Measurements from ENCODE around the gene ANKRD40.
A peak's percentile ranks its signal among the peaks of the same experiment; 100 is the strongest.
"Not testable (repeated sequence)": the region's sequence is repeated elsewhere in the genome, so short reads cannot be mapped to it uniquely, and the experiment has no call there.

The ANKRD40 gene

DNA sequence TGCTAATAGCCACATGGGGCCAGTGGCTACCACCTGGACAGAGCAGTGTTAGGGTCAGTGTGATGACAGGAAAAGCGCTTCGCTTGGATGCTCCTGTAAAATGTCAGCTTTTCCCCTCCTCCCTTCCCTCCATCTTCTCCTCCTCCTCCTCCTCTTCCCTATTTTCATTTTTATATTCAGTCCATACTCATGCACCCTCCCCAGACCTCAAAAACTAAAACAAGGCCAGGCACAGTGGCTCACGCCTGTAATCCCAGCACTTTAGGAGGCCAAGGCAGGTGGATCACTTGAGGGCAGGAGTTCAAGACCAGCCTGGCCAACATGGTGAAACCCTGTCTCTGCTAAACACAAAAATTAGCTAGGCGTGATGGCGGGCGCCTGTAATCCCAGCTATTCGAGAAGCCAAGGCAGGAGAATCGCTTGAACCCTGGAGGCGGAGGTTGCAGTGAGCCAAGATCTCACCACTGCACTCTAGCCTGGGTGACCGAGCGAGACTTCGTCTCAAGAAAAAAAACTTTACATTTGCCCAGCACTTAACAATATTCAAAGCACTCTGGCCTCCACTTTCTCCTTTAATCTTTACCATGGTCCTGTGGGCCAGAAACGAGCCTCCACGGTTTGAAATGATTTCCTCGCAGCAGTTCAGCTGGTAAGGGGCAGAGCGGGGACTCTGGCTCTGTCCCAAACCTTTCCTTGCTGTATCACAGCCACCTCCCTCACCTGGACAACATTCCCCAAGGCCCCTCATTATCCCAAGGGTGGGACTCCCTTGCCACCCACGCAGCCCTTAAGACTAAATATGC, 21.8 kb downstream of the ANKRD40 start:
- DNase-seq = no peak

DNA sequence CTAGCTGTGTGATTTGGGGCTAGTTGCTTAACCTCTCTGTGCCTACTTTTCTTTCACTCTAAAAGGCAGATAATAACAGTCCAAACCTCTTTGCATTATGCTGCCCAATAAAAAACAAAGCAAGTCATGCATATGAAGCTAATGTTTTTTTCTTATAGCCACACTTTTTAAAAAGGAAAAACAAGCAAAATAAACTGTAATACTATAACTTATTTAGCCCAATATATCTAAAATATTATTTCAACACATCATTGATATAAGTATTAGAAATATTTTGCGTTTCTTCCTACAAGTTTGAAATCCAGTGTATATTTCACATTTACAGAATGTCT, 22.4 kb downstream of the ANKRD40 start:
- DNase-seq = no peak

DNA sequence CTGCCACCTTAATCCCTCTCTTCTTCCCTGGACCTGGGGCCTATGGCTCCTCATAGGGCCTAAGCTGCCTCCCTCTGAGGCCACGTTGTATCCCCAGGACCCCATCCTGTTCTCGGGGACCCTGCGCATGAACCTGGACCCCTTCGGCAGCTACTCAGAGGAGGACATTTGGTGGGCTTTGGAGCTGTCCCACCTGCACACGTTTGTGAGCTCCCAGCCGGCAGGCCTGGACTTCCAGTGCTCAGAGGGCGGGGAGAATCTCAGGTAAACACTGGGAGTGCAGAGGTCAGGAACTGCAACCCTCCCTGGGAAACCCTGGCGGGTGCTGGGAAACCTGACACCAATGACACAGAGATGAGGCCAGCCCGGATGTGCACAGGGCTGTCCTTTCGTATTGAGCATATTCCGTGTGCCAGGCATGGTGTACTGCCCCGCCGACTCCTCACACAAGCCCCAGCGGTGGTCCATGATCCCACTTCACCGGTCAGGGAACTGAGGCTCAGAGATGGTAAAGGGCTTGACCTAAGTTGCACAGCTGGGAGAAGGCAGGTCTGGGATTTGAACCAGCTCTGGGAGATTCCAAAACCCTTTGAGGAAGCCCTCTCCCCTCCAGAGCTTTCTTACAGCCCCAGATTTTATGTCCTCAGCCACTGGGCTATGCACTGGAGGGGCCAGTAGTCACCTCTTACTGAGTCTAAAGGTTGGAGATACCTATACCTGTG, 22.9 kb downstream of the ANKRD40 start:
- DNase-seq = no peak

DNA sequence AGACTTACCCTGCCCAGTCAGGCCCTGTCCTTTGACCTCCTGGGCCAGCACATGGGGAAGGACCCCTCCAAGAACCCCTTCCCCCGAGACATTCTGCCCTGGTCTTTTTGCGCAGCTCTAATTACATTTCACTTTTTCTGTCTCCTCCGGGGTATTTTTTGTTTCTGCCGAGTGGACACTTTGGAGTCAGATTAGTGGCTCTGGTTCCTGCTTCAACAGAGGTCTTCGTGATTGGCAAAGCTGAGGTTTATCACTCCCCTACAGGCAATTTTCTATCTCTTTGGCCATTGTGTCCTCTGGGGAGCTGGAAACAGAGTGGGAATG, 23.5 kb downstream of the ANKRD40 start:
- no peak for DNase-seq

DNA sequence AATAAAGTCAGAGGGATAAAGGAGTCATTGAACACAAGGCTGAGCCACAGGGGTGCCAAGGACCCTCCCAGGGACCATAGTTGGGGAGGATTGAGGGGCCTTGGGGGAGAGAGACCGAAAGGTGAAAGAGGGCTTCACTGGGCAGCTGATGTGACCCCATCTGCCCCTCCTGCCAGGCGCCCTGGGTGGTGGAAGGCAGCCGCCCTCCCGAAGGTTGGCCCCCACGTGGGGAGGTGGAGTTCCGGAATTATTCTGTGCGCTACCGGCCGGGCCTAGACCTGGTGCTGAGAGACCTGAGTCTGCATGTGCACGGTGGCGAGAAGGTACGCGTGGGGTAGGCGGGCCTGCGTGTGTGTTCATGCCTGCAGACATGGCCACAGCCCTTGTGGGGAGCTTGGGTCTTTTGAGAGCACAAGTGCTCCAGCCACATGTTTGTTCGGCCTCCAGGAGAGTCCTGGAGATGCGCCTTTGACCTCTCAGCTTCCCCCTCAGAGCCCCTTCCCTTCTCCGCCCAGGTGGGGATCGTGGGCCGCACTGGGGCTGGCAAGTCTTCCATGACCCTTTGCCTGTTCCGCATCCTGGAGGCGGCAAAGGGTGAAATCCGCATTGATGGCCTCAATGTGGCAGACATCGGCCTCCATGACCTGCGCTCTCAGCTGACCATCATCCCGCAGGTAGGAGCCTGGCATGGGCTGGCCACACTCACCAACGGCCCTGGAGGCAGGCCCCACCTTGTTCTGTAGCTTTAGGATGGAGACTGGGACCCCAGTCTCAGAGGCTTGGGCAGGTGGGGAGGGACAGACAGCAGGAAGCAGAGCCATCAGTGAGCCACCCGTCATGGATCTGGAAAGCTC, 24.1 kb downstream of the ANKRD40 start:
- DNase-seq = no peak

DNA sequence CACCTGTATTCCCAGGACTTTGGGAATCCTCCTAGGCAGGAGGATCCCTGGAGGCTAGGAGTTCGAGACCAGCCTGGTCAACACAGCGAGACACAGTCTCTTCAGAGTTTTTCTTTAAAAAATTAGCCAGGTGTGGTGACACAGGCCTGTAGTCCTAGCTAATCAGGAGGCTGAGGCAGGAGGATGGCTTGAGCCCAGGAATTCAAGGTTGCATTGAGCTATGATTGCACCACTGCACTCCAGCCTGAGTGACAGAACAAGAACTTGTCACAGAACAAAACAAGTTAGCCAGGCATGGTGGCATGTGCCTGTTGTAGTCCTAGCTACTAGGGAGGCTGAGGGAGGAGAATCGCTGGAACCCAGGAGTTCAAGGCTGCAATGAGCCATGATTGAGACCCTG, 24.8 kb downstream of the ANKRD40 start:
- no peak for DNase-seq

DNA sequence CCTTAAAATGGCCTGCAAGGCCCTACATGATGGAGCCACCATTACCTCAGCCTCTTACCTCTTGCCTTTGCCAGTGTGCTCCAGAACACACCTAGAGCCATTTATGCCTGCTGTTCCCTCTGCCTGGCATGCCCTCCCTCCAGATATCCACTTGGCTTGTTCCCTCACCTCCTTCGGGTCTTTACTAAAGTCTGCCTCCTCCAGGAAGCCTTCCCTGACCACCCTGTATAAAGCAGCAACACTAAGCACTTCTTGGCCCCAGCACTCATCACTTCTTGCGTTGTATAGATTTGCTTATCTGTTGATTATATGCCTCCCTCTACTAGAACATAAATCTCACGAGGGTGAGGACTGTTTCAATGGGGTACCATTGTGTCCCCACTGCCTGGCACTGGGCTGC, 25.3 kb downstream of the ANKRD40 start:
- DNase-seq = no peak

DNA sequence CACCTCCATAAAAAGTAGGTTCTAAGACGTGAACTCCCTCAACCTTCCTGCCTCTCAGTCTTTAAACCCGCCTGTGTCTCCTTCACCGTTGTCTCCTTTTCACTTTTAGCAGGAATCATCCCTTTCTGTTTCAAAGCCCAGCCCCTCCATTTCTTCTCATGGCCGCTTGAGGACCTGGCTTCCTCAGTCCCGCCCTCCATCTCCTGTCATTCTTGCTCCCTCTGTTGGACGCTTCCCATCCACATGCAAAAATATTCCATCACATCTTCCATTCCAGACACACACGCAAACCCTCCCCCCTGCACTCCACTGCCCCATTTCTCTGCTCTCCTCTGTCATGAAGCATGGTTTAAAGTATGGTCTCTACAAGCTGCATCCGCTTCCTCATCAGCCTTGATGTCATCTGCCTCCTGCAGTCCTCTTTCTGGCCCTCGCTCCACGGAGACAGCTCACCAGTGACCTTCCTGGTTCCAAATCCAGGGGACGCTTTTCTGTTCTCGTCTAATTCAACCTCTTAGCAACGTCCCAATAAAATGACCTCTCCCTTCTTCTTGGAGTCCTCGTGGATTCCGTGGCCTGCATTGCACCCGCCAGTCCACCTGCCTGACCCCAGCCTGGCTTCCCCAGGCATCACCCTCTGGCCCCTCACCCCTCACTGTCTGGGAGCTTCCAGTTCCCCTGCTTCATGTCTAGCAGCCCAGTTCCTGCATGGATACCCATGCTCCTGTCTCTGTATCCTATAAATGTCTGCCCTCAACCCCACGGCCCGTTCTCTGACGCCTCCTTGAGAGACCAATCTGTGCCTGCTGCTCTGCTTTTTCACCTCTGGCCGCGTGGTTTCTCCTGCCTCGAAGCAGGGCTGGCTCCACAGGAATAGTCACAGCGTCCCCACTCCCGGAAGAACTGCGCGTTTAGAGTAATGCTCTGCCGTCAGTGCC, 26.2 kb downstream of the ANKRD40 start:
- peak; percentile 90 for DNase-seq

DNA sequence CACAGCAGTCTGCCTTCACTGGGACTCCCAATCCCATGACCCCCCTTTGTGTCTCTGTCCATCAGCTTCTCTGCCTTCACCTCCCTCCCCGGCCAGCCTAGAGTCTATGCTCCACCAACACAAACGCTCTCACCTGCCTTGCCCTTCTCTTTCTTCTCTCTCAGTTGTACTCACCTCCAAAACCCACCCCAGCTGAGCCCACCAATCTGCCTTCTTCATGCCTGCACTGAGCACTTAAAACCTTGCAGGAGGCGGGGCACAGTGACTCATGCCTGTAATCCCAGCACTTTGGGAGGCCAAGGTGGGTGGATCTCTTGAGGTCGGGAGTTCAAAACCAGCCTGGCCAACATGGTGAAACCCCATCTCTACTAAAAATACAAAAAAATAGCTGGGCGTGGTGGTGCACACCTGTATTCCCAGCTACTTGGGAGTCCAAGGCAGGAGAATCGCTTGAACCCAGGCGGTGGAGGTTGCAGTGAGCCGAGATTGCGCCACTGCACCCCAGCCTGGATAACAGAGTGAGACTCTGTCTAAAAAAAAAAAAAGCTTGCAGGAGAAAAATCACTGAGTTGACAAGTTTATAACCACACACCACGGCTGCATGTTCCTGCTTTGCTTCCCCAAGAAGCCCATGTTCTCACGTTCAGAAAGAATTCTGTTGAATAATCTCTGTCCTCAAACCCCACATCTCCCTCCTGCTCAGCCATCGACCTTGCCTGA, 27.0 kb downstream of the ANKRD40 start:
- not testable (repeated sequence) for DNase-seq

DNA sequence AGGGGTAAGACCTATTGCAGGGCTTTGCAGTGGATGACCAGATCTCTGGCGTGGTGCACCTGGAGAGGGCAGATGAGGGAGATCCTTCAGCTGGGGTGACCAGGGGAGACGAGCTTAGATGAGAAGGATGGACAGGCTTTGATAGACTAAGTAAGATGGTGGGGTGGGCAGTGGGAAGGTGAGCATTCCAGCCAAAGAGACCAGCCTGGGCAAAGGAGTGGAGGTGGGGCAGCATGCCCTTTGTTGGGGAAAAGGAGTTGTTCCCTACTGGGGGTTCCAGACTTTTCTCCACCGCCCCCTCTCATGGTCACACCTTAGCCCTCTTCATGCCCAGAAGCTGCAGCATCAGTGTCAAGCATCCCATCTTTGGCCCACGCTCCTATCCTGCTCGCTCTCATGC, 27.6 kb downstream of the ANKRD40 start:
- DNase-seq = no peak

DNA sequence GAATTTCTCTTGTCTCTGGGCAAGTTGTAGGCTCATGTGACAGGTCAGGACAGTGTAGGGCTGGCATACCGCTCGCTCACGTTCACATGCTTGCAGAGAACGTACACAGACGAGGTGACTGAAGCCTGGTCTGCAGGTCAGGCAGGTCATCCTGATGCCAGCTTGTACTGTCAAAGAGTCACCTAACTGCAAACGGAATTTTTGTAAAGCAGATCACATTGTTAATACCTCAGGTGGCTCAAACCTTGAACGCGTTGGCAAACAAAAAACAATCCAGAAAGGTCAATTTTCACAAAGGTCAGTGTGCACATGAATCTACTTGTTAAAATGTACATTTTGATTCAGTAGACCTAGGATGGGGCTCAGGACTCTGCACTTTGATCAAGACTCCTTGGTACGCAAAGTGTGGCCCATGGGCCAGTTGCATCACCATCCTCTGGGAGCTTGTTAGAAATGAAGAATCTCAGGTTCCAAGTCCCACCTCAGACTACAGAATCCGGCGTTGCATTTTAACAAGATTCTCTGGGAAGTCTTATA, 28.6 kb downstream of the ANKRD40 start:
- no peak for DNase-seq

DNA sequence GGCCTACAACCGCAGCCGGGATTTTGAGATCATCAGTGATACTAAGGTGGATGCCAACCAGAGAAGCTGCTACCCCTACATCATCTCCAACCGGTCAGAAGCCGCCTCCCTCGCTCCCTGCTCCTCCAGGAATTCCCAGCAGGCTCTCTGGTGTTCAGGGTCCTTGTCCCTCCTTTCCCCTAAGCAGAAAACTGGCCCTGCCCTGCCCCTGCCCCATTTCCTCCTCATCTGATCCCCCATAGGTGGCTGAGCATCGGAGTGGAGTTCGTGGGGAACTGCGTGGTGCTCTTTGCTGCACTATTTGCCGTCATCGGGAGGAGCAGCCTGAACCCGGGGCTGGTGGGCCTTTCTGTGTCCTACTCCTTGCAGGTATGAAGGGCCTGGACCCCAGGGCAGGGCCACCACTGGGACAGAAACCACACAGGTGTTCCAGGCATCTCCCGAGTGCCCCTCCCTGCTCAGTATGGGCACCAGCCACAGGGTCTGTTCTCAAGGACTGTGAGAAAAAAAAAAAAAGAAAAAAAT, 29.8 kb downstream of the ANKRD40 start:
- DNase-seq = no peak

DNA sequence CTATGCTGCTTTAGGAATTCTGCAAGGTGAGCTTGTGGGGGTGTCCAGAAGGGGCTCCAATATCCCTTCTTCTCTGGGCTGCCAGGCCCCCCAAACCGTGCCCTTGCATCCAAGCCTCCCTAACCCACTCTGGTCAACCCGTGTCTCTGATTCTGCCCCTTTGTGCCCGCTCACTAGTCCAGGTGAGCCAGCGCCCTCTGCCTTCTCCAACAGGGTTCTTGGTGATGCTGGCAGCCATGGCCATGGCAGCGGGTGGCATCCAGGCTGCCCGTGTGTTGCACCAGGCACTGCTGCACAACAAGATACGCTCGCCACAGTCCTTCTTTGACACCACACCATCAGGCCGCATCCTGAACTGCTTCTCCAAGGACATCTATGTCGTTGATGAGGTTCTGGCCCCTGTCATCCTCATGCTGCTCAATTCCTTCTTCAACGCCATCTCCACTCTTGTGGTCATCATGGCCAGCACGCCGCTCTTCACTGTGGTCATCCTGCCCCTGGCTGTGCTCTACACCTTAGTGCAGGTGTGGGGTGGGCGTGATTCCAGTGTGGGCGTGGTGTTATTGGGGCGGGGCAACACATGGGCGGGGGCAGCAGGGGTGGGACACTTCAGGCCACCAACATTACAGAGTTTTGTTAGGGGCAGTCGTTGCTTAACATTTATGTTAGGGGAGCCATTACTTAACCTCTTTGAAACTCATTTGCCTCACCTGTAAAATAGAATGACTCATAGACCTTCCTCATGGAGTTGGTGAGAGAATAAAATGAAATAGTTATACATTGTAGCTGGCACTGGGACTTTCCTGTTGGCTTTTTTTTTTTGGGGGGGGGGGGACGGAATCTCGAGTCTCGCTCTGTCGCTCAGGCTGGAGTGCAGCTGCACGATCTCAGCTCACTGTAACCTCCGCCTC, 31.4 kb downstream of the ANKRD40 start:
- DNase-seq = no peak

DNA sequence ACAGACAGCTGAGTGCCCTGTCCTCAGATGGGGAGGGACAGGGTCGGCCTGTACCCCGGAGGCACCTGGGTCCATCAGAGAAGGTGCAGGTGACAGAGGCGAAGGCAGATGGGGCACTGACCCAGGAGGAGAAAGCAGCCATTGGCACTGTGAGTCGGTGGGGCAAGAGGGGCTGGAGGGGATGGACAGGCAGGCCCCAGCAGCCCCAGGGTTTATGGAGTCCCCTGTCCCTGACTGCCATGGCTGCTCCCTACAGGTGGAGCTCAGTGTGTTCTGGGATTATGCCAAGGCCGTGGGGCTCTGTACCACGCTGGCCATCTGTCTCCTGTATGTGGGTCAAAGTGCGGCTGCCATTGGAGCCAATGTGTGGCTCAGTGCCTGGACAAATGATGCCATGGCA, 32.1 kb downstream of the ANKRD40 start:
- DNase-seq = no peak

DNA sequence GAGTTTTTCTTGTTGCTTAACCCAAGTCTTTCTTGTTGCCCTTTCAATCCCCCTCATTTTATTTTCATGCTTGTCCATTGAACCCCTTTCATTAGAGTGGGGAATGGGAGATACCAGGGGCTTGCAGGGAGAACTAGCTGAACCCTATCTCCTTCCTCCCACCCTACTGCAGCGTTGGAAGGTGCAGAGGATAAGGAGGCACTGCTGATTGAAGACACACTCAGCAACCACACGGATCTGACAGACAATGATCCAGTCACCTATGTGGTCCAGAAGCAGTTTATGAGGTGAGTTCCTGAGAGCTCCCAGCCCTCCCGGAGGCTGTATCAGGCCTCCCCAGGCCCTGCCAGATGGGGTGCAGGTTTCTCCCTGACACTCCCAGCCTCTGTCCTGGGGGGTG, 32.5 kb downstream of the ANKRD40 start:
- DNase-seq = no peak

DNA sequence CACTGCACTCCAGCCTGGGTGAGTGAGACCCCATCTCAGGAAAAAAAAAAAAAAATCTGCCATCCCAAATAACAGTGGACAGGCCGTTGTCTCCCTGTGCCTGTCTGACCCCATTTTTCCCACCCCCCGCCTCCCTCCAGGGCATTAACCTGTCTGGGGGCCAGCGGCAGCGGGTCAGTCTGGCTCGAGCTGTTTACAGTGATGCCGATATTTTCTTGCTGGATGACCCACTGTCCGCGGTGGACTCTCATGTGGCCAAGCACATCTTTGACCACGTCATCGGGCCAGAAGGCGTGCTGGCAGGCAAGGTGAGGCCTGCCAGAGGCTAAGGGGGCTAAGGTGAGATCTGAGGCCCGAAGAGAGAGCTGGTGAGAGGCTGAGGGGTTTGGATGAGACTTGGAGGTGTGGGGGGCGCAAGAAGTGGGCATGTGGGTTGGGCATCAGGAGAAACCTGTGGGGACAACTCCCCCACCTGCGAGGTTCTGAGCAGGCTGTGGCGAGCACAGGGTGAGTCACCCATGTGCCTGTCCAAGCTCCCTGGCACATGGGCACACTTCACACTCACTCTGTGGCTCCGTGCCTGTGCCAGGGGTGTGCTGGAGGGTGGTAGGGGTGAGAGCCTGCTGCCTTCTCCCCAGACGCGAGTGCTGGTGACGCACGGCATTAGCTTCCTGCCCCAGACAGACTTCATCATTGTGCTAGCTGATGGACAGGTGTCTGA, 34.7 kb downstream of the ANKRD40 start:
- no peak for DNase-seq

DNA sequence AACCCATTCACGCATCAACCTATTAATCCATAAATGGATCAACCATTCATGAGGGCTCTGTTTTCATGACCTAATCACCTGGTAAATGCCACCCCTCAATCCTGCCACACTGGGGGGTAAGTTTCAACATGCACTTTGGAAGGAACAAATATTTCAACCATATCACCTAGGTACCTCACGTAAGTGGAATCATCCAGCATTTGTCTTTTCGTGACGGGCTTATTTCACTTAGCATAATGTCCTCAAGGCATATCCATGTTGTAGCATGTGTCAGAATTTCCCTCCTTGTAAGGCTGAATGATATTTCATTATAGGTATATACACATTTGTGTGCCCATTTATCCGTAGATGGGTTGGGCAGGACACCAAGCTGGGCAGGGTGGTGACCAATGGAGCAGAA, 35.6 kb downstream of the ANKRD40 start:
- no peak for DNase-seq

DNA sequence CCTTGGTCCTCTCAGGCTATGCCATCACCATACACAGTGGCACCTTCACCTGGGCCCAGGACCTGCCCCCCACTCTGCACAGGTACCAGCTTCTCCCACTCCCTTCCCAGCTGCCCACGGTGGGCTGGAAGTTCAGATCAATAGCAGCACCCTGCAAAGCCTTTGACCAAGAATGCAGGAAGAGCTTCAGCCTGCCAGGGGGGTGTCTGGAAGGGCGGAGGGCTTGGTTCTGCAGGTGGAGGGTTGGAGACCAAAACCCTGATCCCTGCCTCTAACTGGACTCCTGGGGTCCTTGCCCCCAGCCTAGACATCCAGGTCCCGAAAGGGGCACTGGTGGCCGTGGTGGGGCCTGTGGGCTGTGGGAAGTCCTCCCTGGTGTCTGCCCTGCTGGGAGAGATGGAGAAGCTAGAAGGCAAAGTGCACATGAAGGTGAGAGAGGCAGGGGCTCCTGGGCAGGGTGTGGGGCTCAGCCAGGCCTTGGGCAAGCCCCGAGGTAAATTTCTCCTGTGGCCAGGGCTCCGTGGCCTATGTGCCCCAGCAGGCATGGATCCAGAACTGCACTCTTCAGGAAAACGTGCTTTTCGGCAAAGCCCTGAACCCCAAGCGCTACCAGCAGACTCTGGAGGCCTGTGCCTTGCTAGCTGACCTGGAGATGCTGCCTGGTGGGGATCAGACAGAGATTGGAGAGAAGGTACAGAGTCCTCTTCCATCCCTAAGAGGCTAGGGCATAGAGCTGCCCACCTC, 38.7 kb downstream of the ANKRD40 start:
- DNase-seq = no peak

Measured in eye (tissue), 1 donor.